Endothelial cell of hepatic sinusoid (primary cell): ENCODE data around the gene ETV5.

Experiments used
- in situ Hi-C: cut with HindIII; loops from 2 replicates; pipeline ENCODE4 v1.10.0; 2017; ENCODE audit warnings: low sequenced_read_pairs

The ETV5 gene

GRCh38 chr3:186097317-186097662 lies 11.6 kb downstream of the ETV5 start:
- in situ Hi-C loops: no loop called here

- in situ Hi-C loops: no loop called here
Measured at GRCh38 chr3:186096290-186096689, 12.6 kb downstream of the ETV5 start.

- in situ Hi-C loops: no loop called here
Measured at GRCh38 chr3:186095561-186096081, 13.3 kb downstream of the ETV5 start.

GRCh38 chr3:186094696-186095425 lies 14.0 kb downstream of the ETV5 start:
- in situ Hi-C loops: no loop called here

GRCh38 chr3:186094271-186094670 lies 14.6 kb downstream of the ETV5 start:
- in situ Hi-C loops: no loop called here

GRCh38 chr3:186093271-186093900 lies 15.5 kb downstream of the ETV5 start:
- in situ Hi-C loops: no loop called here

GRCh38 chr3:186092360-186093070 lies 16.4 kb downstream of the ETV5 start:
- in situ Hi-C loops: no loop called here

GRCh38 chr3:186090901-186091300 lies 18.0 kb downstream of the ETV5 start:
- in situ Hi-C loops: no loop called here

GRCh38 chr3:186088335-186088734 lies 20.6 kb downstream of the ETV5 start:
- in situ Hi-C loops: no loop called here

GRCh38 chr3:186084264-186084663 lies 24.6 kb downstream of the ETV5 start:
- in situ Hi-C loops: no loop called here

GRCh38 chr3:186083746-186084145 lies 25.1 kb downstream of the ETV5 start:
- in situ Hi-C loops: no loop called here

- in situ Hi-C loops: no loop called here
Measured at GRCh38 chr3:186082150-186082549, 26.7 kb downstream of the ETV5 start.

GRCh38 chr3:186081678-186082077 lies 27.2 kb downstream of the ETV5 start:
- in situ Hi-C loops: no loop called here

- in situ Hi-C loops: no loop called here
Measured at GRCh38 chr3:186080849-186081438, 27.9 kb downstream of the ETV5 start.

GRCh38 chr3:186079925-186080324 lies 29.0 kb downstream of the ETV5 start:
- in situ Hi-C loops: no loop called here

- in situ Hi-C loops: no loop called here
Measured at GRCh38 chr3:186077466-186077865, 31.4 kb downstream of the ETV5 start.

GRCh38 chr3:186075931-186076567 lies 32.8 kb downstream of the ETV5 start:
- in situ Hi-C loops: no loop called here

- in situ Hi-C loops: no loop called here
Measured at GRCh38 chr3:186075489-186075888, 33.4 kb downstream of the ETV5 start.

GRCh38 chr3:186073641-186074040 lies 35.2 kb downstream of the ETV5 start:
- in situ Hi-C loops: no loop called here

- in situ Hi-C loops: no loop called here
Measured at GRCh38 chr3:186070996-186071395, 37.9 kb downstream of the ETV5 start.

GRCh38 chr3:186070550-186070949 lies 38.3 kb downstream of the ETV5 start:
- in situ Hi-C loops: no loop called here
